ENCODE results near the gene SLC5A5. TPM values are rescaled to one million over a fixed set of nuclear protein-coding genes. Genes with fewer than 3 reads are reported as not detected.

The SLC5A5 gene
- total and polyA plus RNA-seq, 2 of the 4 experiments (the other 2 are of a cell fraction) = not detected

- no peak overlapping the region for H3K4me2 ChIP-seq (ENCODE audit: low read depth, low read length)
- no peak overlapping the region for H2BK120ac ChIP-seq (ENCODE audit: low read depth, low read length)
- no peaks in the 10 kb centered on the region; a peak in 1 of 4 replicates for H3K79me1 ChIP-seq (ENCODE audit: low read depth in 1 of 2, low read length in 2 of 2)
- peak overlapping the region; percentile 62 for H2AFZ ChIP-seq (replicated peaks; ENCODE audit: low read length, poor library complexity)
- peak overlapping the region; percentile 73 for H2AK9ac ChIP-seq (replicated peaks; ENCODE audit: low read depth, low read length, poor library complexity)
- no peak overlapping the region for H3K9ac ChIP-seq (ENCODE audit: low read depth, low read length)
- DNase-seq = peak; percentile 88
- ChIA-PET CTCF (no interaction called here), POLR2A (ENCODE audit: unreplicated experiment) (no interaction called here)
- H4K20me1 ChIP-seq (ENCODE audit: insufficient read depth, low read length) = peaks cover 28% of the 10 kb centered on the region
- H2BK5ac ChIP-seq (ENCODE audit: low read depth, low read length, poor library complexity, severe bottlenecking) = no peak overlapping the region
- dilution Hi-C loops (cut with HindIII; ENCODE audit: low sequenced_read_pairs, unreplicated experiment) = no loop called here
- H3K27ac ChIP-seq (ENCODE audit: insufficient read depth, low read length) = no peak overlapping the region
- intact Hi-C loops (cut with micrococcal nuclease) = no loop called here
- H4K91ac ChIP-seq (ENCODE audit: insufficient read depth, low read depth, low read length) = no peak overlapping the region
- H3K36me3 ChIP-seq (ENCODE audit: control insufficient read depth, insufficient read depth, low read length) = peaks cover 5% of the 10 kb centered on the region; the same call in 1 of the 2 replicates
- no peak overlapping the region for H4K8ac ChIP-seq (ENCODE audit: low read depth in 2 of 2, low read length in 2 of 2)
- H3K27me3 ChIP-seq (ENCODE audit: control insufficient read depth, insufficient read depth, low read length) = peaks cover 8% of the 10 kb centered on the region
- ATAC-seq (ENCODE audit: low read depth) = peak; percentile 59
- H3K18ac ChIP-seq (ENCODE audit: low read depth, low read length) = no peak overlapping the region
- WGBS, 2 experiments (ENCODE audit: extremely low coverage in 2 of 2, insufficient read length in 1 of 2) = 46% methylated on average over 4 of the region's 4 CpGs; no CpG with 5 or more reads in 1 of the 2 experiments
- 0 out of 2 replicates have a peak, but pooled peaks cover 3% of the 10 kb centered on the region for H3K9me1 ChIP-seq (ENCODE audit: insufficient read depth, low read length)
- no peak overlapping the region for H4K5ac ChIP-seq (ENCODE audit: low read depth, low read length)
- in situ Hi-C loops (cut with MboI; ENCODE audit: low sequenced_read_pairs) = loop anchor here (25.0 kb wide), 1 partner anchor 118 kb away; no protein-coding TSS in a partner anchor
- no peak overlapping the region for H3K14ac ChIP-seq (replicated peaks; ENCODE audit: low read depth, low read length)
- H3K9me3 ChIP-seq (ENCODE audit: control insufficient read depth, insufficient read depth, low read length) = no peaks in the 10 kb centered on the region
- H3K4ac ChIP-seq (ENCODE audit: low read depth, low read length) = no peak overlapping the region
- peaks cover 5% of the 10 kb centered on the region for H3K4me1 ChIP-seq (ENCODE audit: control insufficient read depth, insufficient read depth, low read length)
- H2BK20ac ChIP-seq (ENCODE audit: low read depth, low read length) = no peak overlapping the region
- H3K56ac ChIP-seq (ENCODE audit: extremely low read depth, insufficient read depth, low read length) = no peak overlapping the region
- BruUV-seq (replicated peaks) = no TSS peak
- H2AK5ac ChIP-seq (ENCODE audit: low read depth, low read length) = no peak overlapping the region
- H3K4me3 ChIP-seq (ENCODE audit: insufficient read depth, low read depth, low read length) = no peak overlapping the region
- no peak overlapping the region for H2BK15ac ChIP-seq (ENCODE audit: low read depth, low read length)
- no peak overlapping the region for H3K23ac ChIP-seq (ENCODE audit: low read depth, low read length)
- TF ChIP-seq CTCF (conservative IDR thresholded peaks at IDR 0.05; ENCODE audit: low read depth, low read length) (0 out of 2 replicates have a peak, but pooled peaks have one; percentile 5), CEBPB (IDR thresholded peaks at IDR 0.05; ENCODE audit: low read depth, low read length) (0 out of 2 replicates have a peak, but pooled peaks have one; percentile 25), RCOR1 (IDR thresholded peaks at IDR 0.05; ENCODE audit: insufficient replicate concordance, low read length) (peak; percentile 97), MXI1 (IDR thresholded peaks at IDR 0.05; ENCODE audit: borderline replicate concordance, low read depth, low read length) (no peak), FOS (IDR thresholded peaks at IDR 0.05; ENCODE audit: low read depth, low read length) (peak; percentile 61)
These were observed 72.6 kb downstream of the SLC5A5 start for GRCh38 chr19:17944301-17944700.

Small RNA genes lying within 50 kb of the gene (microRNA-seq; reads per million reads assigned to microRNA genes)
- gene SNORA68 (ENCODE audit: insufficient read depth, insufficient read length) = not detected

Small RNA genes lying within 50 kb of the gene (small RNA-seq; reads per million reads assigned to genes)
- 0 reads per million in 5 experiments for gene SNORA68

Other genes with a start within 250 kb of the SLC5A5 start
- under 0.01 and 0.18 TPM in 2 replicates for gene UNC13A, start 183.6 kb upstream of the SLC5A5 start, total RNA-seq (2012; rRNA removed)
- gene UNC13A, start 183.6 kb upstream of the SLC5A5 start, polyA plus RNA-seq (2012; rRNA removed) = 0.16 and 0.22 TPM in 2 replicates
- gene MAP1S, start 152.5 kb upstream of the SLC5A5 start, total RNA-seq (2012; rRNA removed) = 6.1 and 10.6 TPM in 2 replicates
- gene MAP1S, start 152.5 kb upstream of the SLC5A5 start, polyA plus RNA-seq (2012; rRNA removed) = 48.6 and 50.1 TPM in 2 replicates
- gene FCHO1, start 120.5 kb upstream of the SLC5A5 start, total RNA-seq (2012; rRNA removed) = 0.18 and 0.28 TPM in 2 replicates
- gene FCHO1, start 120.5 kb upstream of the SLC5A5 start, polyA plus RNA-seq (2012; rRNA removed) = 1.0 and 1.7 TPM in 2 replicates
- gene B3GNT3, start 76.8 kb upstream of the SLC5A5 start, total RNA-seq (2012; rRNA removed) = not detected in 2 replicates
- gene B3GNT3, start 76.8 kb upstream of the SLC5A5 start, polyA plus RNA-seq (2012; rRNA removed) = not detected in 2 replicates
- not detected in 2 replicates for gene INSL3, start 50.4 kb upstream of the SLC5A5 start, total RNA-seq (2012; rRNA removed)
- not detected in 2 replicates for gene INSL3, start 50.4 kb upstream of the SLC5A5 start, polyA plus RNA-seq (2012; rRNA removed)
- gene JAK3, start 24.0 kb upstream of the SLC5A5 start, total RNA-seq (2012; rRNA removed) = 0.28 and 0.36 TPM in 2 replicates
- gene JAK3, start 24.0 kb upstream of the SLC5A5 start, polyA plus RNA-seq (2012; rRNA removed) = 1.2 and 1.5 TPM in 2 replicates
- 1,241 and 1,351 TPM in 2 replicates for gene RPL18A, start 12.0 kb upstream of the SLC5A5 start, total RNA-seq (2012; rRNA removed)
- 1,735 and 2,064 TPM in 2 replicates for gene RPL18A, start 12.0 kb upstream of the SLC5A5 start, polyA plus RNA-seq (2012; rRNA removed)
- 29.4 and 30.1 TPM in 2 replicates for gene CCDC124, start 61.1 kb downstream of the SLC5A5 start, total RNA-seq (2012; rRNA removed)
- gene CCDC124, start 61.1 kb downstream of the SLC5A5 start, polyA plus RNA-seq (2012; rRNA removed) = 112 and 148 TPM in 2 replicates
- under 0.01 TPM in 1 of 2 replicates, not detected in the other for gene KCNN1, start 95.2 kb downstream of the SLC5A5 start, total RNA-seq (2012; rRNA removed)
- 0.09 and 0.36 TPM in 2 replicates for gene KCNN1, start 95.2 kb downstream of the SLC5A5 start, polyA plus RNA-seq (2012; rRNA removed)
- 1.4 and 1.9 TPM in 2 replicates for gene ARRDC2, start 136.2 kb downstream of the SLC5A5 start, total RNA-seq (2012; rRNA removed)
- 4.5 and 4.9 TPM in 2 replicates for gene ARRDC2, start 136.2 kb downstream of the SLC5A5 start, polyA plus RNA-seq (2012; rRNA removed)
- not detected in 2 replicates for gene IL12RB1, start 215.0 kb downstream of the SLC5A5 start, total RNA-seq (2012; rRNA removed)
- not detected in 2 replicates for gene IL12RB1, start 215.0 kb downstream of the SLC5A5 start, polyA plus RNA-seq (2012; rRNA removed)
- gene MAST3, start 225.8 kb downstream of the SLC5A5 start, total RNA-seq (2012; rRNA removed) = 1.3 and 1.4 TPM in 2 replicates
- gene MAST3, start 225.8 kb downstream of the SLC5A5 start, polyA plus RNA-seq (2012; rRNA removed) = 3.9 and 4.3 TPM in 2 replicates